NCI-H1436 (cell line): ENCODE data around the gene QSOX1.

Experiments used
- DNase-seq: peaks from one replicate; lab custom pipeline; 2025; lab: John Stamatoyannopoulos, UW

Gene QSOX1

DNA sequence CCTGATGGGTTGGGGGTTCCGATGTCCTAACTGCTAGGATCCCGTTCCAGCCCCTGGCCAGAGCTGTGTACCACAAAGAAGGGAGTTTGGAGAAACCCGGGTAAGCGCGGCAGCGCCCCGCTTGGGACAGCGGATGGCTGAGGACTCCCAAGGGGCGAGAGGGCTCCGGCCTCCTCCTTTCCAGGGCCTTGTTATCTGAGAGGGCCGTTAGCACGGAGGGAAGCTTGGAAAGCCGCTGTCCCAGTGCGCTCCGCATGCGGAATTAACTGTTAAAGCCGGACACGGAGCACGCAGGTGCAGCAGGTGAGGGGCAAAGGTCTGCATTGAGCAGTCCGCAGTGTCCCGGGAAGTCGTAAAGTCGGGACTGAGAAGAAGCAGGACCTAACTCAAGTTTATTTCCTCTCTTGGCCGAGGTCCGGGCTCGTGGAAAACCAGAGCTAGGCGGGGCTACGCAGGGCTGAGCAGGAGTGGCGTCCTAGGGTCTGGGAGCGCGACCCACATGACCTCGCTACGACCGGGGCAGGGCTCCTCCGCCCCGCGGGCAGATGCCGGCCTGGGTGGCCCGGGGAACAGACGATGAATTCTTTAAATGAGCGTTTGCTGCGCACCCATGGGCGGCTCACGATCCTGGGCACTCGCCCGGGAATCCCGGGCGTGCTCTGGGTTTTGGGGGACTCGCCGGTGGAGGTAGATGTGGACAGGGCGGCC is 79.9 kb downstream of the QSOX1 start:
- no peak for DNase-seq

DNA sequence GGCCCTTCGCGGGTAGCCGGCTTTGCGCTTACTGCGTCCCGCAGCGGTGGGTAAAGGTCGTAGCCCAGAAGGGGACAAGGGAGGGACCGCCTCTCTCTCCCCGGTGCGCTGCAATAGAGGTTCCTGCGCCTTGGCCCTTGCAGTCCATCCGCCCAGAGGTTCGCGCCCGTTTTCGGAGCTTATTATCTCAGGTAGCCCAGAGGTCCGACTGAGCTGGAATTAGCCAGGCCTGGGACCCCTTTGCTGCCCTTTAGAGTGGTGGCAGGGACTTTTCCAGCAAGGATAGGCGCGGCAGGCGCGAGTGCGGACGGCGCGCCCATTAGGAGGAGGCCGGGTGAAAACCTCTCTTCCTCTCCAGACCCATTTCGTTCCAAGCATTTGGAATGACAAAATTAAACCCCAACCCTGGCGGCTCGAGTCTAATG is 80.4 kb downstream of the QSOX1 start:
- no peak for DNase-seq

DNA sequence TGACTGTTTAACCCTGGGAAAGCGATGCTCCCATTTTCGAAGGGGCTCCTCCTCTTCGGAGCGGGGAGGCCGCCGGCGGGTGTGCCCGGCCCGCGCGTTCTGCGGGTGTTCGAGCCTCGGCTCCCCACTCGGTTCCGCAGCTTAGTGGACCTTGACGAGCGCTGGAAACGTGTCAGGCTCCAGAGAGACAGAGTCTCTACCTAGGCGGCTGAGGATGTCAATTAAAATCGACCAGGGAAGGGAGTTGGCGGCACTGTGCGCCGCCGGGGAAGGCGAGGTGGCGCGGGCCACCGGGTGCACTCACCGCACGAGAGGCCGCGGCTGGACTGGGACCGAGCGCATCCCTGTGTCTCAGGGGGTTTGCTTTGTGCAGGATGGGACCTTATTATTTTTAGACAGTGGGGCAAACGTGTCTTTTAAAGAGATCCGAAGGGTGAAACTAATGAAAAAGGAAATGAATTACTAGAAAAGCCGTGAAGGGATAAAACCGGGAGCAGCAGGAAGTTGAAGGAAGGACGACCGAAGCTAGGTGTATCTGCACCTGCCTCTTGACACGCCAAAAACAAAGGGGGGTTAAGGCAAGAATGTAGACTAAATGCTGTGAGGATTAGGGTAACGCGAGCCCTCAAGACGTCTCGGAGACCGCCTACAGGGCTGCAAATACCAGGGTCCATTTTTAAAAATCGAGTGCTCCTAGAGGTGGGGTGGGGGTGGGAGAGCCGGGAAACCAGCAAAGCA is 81.0 kb downstream of the QSOX1 start:
- DNase-seq: no peak

DNA sequence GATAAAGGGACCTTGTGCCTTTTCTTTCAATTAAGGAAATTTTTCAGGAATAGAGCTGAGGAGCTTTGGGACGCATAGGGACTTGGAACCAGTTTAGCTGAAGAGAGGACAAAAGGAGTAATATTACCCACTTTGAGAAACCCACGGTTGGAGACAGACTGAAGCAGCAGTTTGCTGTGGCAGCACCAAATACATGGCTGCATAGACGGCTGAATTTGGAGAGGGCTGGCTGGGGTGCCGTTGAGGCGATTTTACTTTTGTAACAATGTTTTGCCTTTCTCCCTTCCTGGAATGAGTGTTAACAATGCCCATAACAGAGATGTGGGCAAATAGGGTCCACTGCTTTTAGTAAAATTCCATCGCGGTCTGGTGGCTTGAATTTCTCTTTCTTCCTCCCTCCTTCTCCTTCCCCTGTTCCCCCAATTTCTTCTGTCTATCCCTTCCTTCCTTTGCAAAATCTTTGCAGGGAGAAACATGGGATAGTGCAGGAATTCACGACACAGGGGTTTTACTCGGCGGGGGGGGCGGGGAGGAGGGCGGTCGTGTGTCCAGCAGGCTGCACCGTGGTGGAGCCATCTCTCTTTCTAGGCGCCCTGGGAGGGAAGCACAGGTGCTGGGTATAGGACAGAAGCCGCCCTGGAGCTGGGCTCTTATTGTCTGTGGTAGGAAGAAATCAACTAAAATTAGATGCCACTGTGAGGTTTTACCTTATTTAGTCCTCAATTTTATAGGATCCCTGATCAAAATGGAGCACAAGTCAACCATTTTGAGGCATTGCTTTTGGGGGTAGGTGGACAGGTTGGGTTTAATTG is 82.2 kb downstream of the QSOX1 start:
- no peak for DNase-seq

DNA sequence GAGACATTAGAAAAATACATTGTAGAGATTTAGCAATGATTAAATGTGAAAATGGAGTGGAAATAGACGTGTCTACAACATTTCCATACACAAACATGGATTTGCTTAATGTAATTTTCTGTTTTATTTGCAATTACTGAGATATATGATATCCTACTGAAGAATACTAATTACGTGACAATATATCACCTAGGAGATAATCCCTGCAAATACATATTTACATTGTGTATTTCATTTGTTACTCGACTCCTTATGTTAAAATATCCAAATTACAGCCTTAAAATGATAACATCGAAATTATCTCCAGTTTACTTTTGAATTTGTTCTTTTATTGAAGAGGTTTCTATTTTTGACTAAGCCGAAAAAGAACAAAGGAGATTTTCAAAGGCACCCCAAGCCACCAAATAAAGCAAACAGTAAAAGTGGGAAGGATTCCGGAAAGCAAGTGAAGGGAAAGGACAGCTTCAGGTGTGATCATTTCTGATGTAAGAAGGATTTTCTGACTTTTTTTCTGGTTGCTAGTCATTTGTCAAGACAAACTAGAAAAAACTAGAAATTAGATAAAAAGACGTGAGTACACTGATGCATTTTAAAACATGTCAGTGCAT is 83.3 kb downstream of the QSOX1 start:
- DNase-seq: no peak

DNA sequence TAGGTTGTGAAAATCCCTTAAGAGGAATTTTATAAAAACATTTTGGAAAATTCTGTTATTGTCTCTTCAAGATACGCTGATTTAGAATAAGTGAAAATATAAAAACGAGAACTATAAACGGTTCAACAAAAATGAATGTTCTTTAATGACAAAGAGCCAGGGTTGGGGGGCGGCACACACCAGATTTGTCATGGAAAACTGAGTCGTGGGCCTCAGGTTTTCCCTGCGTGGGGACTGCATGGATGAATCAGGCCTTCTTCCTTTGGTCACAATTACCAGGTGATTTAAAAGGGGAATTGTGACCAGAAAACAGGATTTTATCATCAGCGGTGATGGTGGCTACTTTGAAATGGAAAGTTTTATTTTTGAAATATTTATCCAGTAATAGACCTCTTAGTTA is 84.0 kb downstream of the QSOX1 start:
- DNase-seq: no peak

DNA sequence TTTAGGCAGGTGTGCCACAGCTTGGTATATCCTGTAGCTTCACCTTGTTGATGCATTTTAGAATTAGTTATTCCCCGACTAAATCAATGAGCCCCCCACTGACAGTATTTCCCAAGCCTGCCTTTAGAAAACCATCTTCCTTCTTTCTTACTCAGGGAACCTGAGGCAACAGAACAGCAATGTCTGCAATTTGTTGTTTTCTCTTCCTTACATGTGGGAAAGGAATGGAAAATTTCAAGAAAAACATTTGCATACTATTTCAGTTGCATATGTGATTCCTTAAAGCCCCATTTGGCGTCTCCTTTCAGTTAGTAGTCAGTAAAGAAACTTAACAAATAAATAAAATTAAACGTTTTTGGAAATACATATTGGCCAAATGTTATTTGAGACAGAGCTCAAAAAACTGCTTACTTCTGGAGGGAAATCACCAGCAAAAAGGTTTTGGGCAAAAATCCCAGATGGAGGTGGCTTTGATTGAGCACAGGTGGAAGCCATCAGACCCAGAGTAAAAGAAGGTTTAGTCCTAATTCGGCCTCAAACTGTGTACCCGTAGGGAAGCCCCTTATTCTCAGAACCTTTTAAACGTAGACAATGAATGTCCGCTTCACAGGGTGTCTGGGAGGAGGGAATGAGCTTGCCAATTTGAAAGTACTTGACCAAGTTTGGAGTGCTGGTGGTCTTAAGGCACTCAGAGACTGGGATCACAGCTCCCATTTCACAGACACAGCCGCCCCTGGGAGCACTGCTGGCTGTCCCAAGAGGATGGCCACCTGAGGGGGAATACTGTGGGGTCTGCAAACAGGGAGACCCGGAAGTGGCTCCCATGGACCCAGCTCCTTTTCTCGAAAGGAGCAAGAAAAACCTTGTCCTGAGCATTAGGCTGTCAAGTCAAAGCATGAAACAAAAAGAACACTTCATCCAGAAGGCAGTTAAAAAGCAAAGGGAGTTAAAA is 84.8 kb downstream of the QSOX1 start:
- no peak for DNase-seq

DNA sequence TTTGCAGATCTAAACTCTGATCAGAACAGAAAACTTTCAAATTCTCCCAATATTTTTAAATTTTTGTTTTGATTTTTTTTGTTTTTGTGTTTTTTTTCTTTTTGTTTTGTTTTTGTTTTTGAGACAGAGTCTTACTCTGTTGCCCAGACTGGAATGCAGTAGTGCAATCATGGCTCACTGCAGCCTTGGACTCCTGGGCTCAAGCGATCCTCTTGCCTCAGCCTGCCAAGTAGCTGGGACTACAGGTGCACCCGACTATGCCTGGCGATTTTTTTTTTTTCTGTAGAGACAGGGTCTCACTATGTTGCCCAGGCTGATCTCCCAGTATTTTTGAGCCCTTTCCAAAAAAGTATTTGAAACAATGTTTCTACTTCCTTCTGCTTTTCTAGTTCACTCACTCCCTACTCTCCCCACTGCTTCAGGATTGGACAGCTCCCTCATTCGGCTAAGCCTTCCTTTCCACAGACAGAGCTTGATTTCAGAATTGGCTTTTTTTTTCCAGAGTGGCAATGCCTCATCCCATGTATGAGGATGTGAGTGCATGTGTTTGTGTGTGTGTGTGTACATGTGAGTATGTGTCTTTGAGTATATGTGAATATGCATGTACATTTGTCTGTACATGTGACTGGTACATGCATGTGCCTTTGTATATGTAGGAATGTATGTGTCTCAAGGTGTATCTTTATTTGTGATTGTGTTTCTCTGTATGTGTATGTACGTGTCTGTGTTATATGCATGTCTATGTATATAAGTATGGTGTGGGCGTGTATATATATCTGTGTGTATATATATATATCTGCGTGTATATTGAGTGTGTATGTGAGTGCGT is 87.3 kb downstream of the QSOX1 start:
- DNase-seq: no peak

DNA sequence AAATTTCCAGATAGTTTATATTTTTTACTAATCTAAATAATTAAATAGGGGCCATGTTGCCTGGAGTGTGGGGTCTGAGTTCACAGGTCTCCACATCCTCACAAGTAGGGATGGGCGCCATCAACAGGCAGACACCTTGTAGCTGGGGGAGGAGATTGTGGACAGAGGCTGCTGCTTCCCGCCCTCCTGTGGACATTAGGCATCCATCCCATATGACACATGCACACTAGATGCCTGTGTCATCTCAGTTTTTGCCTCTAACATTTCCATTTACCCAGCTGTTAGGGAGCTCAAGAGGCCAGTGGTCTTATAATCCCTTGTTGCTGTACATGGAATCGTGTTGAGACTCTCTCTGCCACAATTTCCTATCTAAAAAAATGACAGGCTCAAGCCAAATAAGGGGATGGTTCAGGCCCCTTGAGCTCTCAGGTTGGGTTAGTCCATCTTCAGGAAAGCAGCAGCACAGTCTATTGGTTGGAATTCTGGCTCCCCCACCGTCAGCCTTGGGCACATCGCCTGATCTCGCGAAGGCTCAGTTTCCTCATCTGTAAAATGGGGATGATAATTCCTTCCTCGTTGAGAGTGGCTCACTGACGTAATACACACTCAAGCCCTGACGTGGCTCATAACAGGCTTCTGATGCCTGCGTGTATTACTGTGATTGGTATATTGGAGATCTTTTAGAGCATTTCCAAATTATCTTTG is 89.0 kb downstream of the QSOX1 start:
- DNase-seq: no peak

DNA sequence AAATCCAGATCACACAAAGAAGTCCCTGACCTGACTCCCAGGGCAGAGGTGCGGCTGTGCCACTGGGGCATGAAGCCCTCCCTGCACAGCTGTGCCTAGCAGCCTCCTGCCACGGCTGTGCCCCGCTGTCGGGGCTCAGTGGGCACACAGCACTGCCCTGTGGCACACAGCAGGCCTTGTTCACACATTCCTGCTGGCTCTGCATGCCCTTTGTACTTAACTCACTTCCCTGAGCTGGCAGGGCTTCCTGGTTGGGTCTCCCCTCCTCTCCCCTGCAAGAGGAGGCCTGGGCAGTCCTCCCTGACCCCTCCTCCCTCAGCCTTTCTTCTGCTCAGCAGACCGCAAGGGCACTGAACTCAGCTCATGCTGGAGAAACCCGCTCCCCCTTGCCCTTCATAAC is 90.2 kb downstream of the QSOX1 start:
- no peak for DNase-seq

DNA sequence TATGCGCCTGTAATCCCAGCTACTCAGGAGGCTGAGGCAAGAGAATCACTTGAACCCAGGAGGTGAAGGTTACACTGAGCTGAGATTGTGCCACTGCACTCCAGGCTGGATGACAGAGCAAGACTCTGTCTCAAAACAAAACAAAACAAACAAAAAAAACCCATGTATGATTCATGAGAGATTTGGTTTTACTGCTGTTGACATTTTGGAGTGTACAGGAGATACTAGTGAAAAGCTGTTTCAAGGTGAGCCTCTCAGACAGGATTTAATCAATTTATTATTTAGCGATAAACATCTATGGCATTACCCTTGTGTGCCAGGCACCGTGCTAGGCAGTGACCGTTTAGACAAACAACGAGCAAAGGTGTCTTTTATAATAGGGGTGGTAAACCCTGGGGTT is 91.9 kb downstream of the QSOX1 start:
- no peak for DNase-seq

DNA sequence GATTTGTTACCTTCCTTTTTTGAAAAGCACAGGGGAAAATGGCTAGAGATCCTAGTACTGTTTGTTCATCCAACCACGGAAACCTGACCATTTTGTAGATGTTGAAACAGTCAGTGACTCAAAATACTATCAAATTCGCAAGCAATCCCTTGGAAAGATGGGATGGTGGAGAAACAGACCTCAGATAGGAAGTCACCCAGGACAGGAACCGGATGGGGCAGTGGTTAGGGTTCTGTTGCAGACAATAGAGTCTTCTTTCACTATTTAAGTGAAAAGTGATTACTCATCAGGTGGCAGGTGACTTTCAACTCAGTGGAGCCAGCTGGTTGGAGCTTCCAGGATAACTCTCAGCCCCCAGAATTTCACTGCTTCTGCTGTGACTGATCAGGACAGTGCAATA is 92.4 kb downstream of the QSOX1 start:
- DNase-seq: no peak

DNA sequence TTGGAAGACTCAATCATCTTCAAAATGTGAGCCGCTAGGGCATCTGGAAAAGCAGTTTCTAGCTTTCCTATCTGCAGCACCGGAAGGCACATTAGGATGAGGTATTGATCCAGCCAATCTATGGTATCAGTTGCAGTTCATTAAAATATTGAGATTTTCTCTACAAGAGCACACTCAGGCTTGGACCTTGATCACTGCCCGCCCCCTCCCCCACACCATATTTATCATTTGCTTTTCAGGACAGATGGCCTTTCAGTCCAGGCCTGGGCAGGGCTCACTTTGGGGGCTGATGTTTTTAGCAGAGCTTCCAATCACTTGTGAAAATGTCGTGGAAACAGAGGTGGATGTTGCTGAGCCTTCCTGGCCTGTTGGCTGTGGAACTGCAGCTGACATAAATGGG is 92.9 kb downstream of the QSOX1 start:
- no peak for DNase-seq

DNA sequence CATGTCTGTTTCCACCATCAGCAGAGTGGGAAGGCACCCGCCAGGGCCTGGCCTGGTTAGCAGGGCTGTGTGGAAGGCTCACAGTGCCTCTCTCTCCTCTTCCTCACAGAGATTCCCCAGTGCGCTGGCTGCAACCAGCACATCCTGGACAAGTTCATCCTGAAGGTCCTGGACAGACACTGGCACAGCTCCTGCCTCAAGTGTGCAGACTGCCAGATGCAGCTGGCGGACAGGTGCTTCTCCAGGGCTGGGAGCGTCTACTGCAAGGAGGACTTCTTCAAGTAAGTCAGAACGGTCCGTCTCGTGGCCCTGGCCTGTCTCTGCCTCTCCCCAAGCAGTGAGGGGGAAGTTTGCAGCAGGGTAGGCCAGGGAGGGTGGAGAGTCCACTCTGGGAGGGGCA is 93.5 kb downstream of the QSOX1 start:
- DNase-seq: no peak

DNA sequence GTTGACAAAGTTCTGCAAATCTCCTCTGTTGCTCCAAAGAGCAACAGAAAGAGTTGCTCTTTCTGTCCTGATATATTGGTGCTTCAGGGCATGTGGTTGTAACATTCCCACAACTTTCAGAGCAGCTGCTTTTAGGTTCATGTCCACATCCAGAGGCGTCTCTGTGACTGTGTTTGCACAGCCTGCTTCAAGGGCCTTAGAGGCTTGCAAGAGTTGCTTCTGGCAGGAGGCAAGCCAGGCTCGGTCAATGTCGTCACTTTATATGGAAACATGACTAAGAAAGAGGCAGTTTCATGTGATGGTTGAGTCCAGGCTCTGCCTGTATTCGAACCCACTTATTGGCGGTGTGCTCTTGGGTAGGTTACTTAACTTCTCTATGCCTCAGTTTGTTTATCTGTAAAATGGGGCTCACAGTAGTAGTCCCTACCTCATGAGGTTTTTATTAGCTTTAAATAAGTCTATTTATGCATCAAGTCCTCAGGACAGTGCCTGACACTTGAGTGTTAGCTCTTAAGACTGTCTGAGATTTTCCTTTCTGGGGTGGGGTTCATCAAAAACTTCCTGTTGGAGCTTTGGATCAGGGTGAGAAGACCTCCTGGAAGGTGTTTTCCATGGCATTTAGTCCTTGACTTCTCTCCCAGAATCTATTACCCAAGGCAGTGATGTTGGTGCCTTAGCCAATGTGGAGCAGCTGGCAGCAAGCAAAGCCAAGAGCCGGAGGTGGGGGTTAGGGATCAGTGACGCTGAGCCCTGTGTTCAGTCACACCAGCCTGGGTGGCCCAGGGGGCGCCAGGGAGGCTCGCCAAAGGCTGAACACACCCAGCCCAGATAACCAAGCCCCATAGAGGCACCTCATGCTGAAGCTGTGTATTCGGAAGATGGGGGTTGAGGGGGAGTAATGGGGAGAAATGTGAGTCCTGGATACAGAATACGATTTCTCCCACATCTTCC is 94.3 kb downstream of the QSOX1 start:
- no peak for DNase-seq

DNA sequence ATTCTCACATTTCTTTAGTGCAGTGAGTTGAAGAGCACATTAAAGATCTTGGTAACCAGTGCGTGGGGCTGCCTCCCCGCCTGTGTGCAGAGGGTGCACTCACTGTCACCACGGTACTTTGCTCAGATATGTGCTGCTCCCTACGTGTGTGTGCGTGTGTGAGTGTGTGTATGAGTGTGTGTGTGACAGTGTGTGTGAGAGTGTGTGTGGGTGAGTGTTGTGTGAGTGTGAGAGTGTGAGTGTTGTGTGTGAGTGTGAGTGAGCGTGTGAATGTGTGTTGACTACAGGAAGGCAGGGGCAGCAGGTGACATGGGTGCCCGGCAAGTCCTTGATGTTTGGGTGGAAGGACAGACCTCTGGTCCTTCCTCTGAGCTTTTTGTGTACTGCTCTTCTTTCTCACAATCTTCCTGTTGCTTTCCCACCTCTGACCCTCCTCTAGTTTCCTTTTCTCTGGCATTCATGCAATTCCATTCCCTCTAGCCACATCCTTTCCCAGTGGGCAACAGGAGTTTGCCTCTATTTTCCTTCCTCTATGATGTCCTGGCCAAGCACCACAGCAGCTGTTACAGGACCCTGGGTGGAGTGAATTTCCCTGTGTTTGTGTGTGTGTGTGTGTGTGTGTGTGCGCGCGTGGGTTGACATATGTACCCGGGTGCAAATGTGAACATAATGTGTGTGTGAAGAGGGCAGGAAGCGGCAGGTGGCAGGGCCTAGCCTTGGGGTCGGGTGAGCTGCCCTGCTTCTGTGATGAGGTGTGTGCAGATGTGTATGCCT is 95.2 kb downstream of the QSOX1 start:
- DNase-seq: no peak

DNA sequence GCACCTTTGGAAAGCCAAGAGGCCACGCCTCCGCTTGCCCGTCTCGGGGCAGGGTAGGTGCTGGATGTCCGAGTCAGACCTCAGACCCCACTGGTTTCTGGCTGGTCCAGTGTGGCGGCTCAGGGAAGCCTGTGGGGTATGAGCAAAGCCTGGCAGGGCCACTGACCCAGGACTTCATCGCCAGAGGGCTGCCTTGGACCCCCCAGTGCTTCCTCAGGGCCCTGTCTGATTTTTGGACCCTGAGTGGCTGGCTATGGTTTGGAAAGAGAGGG is 95.8 kb downstream of the QSOX1 start:
- DNase-seq: no peak

DNA sequence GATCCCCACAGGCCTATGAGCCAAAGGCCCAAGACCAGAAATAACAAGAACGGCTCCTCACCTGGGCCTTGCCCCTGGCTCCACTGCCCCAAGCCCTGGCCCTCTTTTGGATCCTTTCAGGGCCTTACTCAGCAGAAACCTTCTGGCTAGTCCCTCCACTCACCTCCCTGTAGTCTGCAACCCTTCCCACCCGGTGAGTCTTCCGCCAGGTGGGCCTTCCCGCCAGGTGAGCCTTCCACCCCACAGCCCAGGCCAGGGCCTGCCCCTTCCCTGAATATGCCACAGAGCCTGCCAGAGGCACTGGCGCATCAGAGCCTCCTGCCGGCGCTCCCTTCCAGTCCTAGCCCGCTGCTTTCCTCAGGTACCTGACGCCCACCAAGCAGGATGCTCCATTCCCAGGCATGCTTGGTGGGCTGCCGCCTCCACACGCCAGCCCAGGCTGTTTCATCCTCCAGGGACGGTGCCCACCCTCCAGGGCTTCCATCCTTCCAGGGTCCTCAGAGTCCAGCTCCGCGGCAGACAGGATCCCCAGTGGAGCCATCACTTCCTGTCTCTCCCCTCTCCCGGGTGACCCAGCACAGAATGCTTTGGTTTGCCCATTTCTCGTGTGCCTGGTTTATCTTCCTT is 96.3 kb downstream of the QSOX1 start:
- no peak for DNase-seq
